NCI-H2107 treated with DMSO at 0.1 percent for 48 hours (cell line): ENCODE results near the gene AACS.
"Not testable (repeated sequence)": the region's sequence is repeated elsewhere in the genome, so short reads cannot be mapped to it uniquely, and the experiment has no call there.

ENCODE experiments used
- DNase-seq: peaks from one replicate; lab custom pipeline; 2025; ENCODE audit not compliant: unreplicated experiment; lab: John Stamatoyannopoulos, UW

Gene AACS

DNA sequence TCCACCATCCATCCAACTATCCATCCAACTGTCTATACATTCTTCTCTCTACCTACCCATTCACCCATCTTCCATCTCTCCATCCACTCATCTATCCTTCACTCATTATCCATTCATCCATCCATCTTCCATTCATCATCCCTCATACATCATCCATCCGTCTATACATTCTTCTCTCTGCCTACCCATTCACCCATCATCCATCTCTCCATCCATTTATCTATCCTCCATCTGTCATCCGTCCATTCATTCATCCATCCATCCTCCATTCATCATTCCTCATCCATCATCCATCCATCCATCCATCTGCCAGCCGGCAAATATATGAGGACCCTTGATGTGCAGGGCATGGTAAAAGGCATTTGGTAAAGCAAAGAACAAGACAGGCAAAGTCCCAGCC is 25.2 kb downstream of the AACS start:
- no peak for DNase-seq

DNA sequence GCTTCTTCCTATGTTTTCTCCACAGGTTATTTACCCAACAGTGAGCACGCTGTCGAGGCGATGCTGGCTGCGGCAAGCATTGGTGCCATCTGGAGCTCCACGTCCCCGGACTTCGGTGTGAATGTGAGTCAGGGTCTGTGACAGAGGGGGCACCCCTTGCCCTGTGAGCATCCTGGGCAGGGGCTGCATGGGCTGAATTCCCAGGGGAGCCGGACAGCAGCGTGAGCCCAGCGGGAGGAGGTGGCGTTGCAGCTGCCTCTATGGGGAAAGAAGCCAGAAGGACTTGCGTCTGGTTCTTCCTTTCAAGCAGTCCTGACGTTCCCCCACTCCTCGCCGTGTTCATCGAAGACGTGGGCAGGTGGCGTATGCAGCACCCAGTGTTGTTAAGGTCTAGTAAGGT is 26.2 kb downstream of the AACS start:
- DNase-seq: no peak

DNA sequence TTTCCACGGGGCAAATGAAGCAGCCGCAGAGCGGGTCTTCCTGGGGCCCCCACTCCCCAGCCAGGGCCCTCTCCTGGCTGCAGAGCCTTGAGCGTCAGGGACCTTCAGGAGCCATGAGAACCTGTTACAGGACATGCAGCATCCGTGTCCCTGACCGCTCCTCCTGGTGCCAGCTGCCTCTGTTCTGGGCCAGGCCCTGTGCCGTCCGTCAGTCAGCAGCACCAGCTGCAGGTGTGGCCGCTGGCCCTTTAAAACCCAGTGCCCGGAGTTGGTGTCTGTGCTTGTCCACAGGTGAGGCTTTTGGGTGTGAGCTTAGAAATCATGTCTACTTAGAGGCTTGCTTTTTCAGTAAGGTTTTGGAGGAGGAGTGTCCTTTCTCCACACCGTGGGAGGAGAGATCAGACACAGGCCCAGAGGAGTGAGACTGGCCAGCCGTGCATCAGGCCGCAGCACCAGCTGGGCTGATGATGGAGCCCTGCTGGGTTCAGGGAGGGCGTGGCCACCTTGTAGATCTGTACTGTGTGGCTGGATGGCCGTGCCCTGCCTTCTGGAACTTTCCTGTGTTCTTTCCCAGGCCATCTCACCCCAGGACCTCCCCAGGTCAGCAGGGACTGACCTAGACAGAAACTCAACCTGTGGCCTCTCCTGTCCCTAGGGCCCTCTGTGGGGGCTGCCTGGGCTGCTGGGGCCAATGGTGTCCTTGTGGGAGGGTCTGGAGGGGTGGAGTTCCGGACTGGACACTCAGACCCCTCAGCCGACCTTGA is 27.1 kb downstream of the AACS start:
- DNase-seq: no peak

DNA sequence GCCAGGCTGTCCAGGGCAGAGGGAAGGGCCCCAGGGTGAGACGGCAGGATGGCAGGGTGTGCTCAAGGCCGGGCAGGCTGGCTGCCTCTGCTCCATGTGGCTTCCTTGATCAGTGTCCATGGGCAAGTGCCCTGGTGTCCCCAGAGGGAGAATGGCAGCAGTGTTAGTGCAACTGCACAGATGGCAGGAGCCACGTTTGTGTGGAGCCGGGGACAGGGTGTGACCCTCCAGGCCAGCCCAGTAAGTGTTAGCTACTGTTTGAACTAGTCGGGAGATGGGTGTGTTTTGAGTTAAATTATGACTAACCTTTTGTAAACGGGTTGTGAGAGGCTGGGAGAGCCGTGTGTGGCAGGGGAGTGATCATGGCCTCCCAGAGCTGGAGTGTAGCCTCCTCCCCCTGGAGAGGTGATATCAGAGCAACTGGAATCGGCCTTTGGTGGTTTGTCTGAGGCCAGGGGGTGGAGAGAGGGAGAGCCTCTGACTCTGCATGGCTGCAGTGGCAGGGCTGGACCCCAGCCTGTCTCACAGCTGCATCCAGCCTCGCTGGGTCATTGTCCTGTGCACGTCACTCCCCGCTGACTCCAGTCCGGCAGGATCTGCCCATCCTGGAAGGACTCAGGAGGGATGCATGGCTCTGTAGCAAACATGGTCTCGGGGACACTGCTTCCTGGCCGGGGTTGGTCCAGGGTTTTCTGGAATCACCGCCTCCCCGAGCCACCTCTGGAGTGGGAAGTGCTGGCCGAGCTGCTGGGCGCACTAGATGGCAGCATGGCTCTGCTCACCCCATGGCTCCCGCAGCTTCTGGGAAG is 27.8 kb downstream of the AACS start:
- DNase-seq: no peak

DNA sequence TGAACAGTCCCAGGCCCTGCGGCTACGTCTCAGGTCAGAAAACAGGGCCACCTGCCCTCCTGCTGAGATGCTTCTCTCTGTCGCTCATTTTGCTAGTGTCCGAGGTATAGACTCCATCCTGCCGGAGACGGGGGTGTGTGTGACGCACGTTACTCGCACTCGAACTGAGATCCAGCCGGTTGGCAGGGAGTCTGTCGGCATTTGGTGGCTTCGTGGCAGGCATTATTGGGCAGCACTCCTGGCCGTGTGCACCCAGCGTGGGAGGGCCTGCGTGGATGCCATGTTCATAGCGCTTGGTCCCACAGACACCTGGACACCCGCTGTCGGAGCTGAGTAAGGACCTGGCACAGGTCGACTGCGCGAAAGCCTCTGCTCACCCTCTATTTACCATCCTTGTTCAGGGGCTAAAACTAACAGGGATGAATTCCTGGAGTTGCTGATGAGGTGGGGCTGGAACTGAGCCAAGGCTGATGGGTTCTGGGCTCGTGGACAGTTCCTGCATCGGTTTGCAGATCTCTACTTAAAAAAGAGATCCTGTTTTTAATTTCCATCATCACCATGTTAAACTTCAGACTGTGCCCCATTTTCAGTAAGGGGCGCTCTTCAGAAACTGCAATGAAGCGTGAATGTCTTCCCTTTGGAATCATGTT is 28.6 kb downstream of the AACS start:
- DNase-seq: no peak

DNA sequence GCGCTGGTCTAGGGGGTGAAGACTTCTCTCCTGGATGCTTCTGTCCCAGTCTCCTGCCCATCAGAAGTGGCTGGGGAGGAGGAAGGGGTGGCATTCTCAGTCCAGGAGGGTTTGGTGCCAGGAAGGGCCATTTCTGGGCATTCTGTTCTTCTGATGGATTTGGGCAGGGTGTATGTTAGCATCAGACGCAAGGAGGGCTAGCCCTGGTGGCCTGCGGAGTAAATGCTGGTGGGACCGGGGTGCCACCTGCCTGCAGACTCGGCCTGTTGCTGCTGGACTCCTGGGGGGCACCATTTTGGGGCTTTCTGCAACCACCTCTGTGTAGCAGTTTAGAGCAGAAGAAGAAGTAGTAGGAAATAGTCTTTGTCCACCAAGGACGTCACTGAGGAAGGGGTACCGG is 31.7 kb downstream of the AACS start:
- no peak for DNase-seq

DNA sequence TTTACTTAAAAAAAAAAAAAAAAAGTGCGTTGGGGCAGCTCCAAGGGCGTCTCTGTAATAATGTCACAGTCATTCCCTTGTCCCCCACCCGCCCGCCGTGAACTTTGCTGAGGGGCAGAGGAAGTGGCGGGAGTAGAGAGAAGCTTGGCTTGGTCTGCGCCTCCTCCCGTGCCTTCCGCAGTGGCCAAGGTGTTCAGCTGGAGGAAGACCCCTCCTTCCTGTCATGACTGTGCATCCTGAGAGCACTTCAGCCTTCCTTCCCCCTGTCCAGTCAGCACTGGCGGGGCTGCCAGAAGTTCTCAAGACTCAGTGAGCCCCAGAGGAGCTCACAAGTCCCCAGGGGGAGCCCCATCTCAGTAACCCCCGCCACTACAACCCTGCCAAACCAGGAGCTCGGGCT is 32.2 kb downstream of the AACS start:
- no peak for DNase-seq

DNA sequence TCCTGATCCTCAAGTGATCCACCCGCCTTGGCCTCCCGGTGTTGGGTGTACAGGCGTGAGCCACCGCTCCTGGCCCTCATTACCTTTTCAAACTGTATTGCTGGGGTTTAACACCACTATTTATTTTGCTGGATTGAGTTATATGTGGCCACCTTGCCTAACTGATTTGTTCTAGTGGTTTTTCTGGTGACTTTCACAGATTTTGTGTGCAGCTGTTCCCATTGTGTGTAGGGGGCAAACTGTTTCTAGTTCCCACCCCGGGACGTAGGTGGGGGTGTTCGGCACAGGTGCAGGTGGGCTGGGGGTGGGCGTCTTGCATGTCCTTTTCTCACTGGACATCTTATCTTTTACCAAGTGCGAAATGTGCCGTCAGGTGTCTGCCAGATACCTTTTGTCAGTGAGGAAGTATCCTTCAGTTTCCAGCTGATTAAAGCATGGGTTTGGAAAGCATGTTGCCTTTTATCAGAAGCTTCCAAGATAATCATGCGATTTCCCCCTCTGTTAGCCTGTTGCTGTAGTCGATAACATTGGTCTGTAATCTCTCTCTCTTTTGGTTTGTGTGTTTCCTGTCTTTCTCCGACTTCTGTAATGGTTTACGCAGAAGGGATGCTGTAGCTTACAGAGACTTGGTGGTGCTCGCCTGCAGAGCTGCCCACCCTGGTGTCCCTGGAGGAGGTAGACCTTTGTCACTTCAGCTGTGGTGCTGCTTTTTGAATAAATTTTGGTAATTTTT is 33.6 kb downstream of the AACS start:
- no peak for DNase-seq

DNA sequence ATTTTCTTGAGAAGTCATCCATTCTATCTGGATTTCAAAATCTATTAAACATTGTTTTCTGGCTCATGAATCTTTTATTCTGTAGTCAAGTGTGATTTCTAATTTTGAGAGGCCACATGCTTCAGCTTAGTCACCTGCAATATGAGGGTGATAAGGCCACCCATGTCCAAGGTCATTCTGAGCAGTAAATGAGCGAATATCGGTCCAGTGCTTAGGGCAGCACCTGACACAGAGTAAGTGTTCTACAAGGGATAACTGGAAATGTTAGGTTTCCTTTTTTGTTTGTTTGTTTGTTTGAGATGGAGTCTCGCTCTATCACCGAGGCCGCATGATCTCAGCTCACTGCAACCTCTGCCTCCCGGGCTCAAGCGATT is 34.2 kb downstream of the AACS start:
- no peak for DNase-seq

DNA sequence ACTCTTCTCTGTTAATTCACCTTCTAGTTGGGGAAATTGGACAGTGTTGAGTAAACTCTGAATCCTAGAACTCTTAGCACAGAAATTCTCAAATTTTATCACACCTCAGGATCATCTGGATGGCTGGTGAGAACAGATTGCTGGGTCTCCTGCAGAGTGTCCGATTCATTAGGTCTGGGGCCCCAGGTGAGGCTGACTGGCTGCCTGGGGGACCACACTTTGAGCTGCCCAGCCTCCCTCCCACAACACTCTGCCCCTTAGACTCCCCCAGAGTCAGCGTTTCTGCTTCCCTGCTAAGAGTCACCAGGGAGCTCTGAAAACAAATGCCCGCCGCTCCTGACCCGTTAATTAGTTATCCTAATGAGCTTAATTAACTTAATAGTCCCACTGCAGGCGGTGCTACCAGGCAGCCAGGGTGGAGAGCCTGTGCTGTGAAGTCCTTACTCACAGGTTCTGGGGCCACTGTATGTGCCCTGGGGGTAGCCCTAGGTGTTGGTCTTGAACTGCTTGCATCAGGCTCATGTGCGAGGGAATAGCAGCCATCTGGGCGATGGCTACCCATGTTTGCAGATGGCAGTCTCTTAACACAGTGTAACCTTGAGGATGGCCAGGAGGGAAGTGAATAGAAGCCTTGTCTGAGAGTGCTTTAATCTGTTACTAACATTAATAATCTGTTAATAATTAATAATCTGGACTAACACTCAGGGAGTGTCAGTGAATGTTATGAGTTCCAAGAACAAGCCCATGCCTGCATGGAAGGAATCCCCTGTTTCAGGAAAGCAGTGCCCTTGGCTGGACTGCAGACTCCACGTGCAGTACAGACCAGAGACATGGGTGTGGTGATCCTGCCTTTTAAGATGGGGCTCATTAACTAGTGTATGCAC is 35.6 kb downstream of the AACS start:
- DNase-seq: no peak

DNA sequence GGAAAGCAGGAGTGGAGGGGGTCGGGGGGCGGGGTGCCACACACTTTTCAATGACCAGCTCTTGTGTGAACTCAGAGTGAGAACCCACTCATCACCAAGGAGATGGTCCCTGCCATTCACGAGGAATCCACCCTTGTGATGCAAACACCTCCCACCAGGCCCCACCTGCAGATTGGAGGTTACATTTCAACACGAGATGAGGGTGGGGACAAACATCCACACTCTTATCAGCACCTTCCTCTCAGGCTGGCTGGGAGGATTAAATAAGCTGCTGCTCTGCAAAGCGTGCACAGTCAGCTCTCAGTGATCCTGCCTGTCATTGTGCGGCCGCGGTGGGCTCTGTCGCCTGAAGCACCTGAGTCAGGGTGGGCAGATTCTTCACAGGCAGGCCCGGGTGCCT is 39.7 kb downstream of the AACS start:
- no peak for DNase-seq

DNA sequence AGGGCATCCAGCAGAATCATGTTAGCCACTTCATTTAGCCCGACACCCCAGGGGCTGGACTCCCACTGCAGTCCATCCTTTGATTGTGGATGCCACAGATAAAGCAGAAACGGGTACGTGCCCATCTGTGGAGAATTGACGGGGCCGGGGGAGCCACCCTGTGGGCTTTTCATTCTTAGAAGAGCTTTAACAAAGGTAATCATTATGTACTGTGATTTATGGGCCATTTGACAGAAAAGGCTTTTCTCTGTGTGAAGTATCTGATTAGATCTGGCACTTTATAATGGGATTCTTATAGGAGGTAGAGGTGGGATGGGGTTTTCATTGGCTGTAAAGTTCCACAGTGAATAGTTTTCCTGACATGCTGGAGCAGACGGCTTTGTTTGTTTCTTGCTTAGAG is 40.4 kb downstream of the AACS start:
- DNase-seq: no peak

DNA sequence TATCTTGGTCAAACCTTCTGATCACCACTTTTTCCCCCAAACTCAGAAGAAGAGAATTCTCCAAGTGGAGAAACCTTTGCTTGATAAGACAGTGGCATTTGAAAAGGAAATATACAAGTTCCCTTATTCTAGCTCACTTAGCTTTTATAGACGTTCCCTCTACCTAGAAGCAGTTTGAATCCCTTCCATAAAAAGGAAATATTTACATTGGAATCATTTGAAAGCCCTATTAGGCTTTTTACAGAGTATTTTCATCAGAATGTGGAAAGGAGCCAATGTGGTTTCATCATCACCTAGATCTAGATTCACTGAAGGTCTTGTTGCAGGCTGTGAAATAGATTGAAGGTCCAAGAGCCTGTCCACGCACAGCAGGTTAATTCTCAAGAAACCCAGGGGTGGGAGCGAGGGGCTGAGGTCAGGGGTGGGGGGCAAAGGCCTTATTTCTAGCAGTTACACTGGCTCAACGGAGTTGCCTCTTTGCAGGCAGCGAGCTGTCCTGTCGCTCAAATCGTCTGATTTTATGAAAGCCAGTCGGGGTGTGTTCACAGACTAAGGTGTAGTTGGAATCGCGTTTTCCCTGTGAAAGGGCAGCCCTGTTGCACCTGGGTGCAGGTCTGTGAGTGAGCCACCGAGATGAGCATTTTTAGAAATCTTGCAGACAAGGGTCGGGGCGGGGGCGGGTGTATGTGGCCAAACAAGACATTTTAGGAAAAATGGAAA is 45.6 kb downstream of the AACS start:
- no peak for DNase-seq

DNA sequence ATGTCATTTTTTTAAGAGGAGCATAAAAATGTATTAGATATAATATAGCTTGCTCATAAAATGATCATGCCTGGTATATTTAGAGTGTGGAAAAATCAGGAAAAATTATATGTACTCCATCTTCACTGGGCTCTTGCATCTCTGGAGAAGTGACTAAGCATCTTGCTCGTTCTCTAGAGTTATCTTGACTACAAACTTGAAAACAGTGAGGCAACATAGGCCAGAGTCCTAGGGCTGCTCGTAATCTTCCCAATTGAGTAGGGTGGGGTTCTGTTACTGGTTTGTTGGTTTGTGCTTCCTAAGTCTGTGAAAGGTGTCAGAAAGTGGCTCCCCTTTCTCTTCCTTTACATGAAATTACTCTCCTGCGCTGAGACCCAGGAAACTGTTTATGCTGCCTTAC is 46.2 kb downstream of the AACS start:
- no peak for DNase-seq

DNA sequence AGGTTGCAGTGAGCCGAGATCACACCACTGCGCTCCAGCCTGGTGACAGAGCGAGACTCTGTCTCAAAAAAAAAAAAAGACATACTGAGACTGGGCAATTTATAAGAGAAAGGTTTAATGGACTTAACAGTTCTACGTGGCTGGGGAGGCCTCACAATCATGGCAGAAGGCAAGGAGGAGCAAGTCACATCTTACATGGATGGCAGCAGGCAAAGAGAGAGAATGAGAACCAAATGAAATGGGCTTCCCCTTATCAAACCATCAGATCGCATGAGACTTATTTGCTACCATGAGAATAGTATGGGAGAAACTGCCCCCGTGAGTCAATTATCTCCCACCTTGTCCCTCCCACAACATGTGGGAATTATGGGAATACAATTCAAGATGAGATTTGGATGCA is 47.4 kb downstream of the AACS start:
- not testable (repeated sequence) for DNase-seq

DNA sequence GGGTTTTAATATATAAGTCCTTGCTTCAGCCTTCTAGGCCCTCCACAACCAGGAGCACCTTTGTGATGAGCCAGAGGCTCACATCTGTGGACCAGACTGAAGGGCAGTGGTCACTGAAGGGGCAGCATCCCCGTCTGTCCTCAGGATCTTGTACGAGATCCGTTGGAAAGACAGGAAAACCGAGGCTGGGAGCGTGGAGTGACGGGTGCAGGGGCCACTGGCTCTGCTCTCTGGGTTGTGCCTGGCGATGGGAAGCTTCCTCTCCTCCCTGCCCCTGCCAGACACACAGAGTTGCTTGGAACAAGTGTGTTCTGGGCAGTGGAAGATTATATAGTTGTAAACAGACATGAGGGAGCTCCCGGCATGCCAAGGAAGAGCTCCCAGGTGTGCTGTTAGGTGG is 48.0 kb downstream of the AACS start:
- no peak for DNase-seq

DNA sequence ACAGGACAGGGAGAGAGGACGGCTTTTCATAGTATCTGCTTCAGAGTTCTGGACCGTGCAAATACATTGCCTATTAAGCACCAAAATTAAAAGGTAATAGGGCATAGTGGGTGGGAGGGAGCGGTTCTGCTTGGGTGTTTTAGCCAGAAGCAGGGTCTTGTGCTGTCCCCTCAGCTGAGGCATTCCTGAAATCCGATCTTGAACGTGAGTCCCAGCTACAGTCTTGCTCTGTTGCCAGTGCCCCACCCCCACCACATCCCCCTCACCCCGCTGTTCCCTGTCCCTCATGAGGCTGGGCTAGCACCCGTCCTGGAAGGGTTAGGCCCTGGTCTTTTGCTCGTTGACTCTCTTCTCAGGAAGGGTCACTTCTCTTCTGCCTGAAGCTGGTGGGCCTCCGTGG is 48.6 kb downstream of the AACS start:
- no peak for DNase-seq

DNA sequence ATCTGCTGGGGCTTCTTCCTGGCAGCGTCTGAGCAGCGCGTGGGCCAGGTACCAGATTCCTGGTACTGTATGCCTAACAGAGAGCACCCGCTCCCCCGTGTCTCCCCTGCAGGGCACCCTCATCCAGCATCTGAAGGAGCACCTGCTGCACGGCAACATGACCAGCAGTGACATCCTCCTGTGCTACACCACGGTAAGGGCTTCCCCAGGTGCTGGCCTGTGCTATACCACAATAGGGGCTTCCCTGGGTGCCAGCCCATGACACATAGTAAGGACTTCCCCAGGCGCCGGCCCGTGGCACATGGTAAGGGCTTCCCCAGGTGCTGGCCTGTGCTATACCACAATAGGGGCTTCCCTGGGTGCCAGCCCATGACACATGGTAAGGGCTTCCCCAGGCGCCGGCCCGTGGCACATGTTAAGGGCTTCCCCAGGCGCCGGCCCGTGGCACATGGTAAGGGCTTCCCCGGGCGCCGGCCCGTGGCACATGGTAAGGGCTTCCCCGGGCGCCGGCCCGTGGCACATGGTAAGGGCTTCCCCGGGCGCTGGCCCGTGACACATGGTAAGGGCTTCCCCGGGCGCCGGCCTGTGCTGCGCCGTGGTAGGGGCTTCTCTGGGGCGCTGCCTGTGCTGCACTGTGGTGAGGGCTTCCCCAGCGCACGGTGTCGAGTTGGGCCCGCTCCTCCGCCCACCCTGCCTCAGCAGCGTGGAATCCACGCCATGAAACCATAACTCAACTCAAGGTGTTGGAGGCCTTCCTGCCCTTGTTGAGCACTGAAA is 49.3 kb downstream of the AACS start:
- no peak for DNase-seq

DNA sequence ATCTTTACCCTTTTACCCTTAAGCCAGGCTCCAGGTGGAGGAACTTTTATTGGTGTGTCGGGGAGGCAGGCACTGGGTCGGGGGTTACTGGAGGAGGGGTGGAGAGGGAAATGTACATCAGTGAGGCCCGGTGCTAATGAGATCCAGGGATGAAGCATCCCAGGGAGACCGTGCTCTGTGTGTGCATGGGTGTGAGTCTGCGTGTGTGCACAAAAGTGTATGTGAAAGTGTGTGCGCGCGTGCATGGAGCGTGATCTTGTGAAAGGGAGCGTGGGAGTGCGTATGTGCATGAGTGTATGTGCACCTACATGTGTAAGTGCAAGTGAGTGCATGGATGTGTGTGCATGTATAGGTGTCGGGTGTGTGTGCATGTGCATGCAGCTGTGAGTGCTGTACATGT is 55.3 kb downstream of the AACS start:
- DNase-seq: no peak
